Panc1 (cell line): ENCODE results near the gene PKD1L1. TPM values are rescaled to one million over a fixed set of nuclear protein-coding genes. Genes with fewer than 3 reads are reported as not detected.

Experiments
- ATAC-seq: fragments of 200-7000 bp; cut with Tn5 transposase; 2 replicates; pipeline ENCODE4 v1.9.1; 2020; ENCODE audit warnings: mild to moderate bottlenecking, moderate library complexity
- BruUV-seq: library from RNA; stranded (reverse); fragments of 400-500 nt; replicated peaks from 2 replicates; lab custom pipeline; 2021; lab: Mats Ljungman, UMichigan
- CTCF ChIA-PET: fragments of 300-600 bp; sonication (Branson Sonifier 250); formaldehyde crosslinking; loops from one replicate; lab custom pipeline; 2022; ENCODE audit warnings: antibody characterized with exemption; lab: Charles Lee
- POLR2A ChIA-PET: fragments of 300-600 bp; sonication (Branson Sonifier 250); formaldehyde crosslinking; loops from one replicate; lab custom pipeline; 2022; ENCODE audit warnings: antibody characterized with exemption; lab: Charles Lee
- DNase-seq: peaks from one replicate; pipeline ENCODE4 v3.0.0-alpha.2; 2010; ENCODE audit warnings: low read depth, low spot score
- H3K27ac ChIP-seq: 2 replicates; pipeline ENCODE4 v1.5.1; 2011; ENCODE audit warnings: mild to moderate bottlenecking, low read length, inconsistent platforms
- H3K27me3 ChIP-seq: fragments of 200-500 bp; sonication (Bioruptor generic); 2 replicates; pipeline ENCODE4 v1.6.0; 2014; ENCODE audit warnings: low read length, inconsistent platforms; ENCODE audit not compliant: control insufficient read depth, insufficient read depth
- H3K36me3 ChIP-seq: fragments of 200-500 bp; sonication (Bioruptor generic); 2 replicates; pipeline ENCODE4 v1.5.1; 2014; ENCODE audit warnings: inconsistent platforms, mild to moderate bottlenecking, low read length, moderate library complexity; ENCODE audit not compliant: control insufficient read depth, insufficient read depth
- H3K4me1 ChIP-seq: 2 replicates; pipeline ENCODE4 v1.5.1; 2011; ENCODE audit warnings: inconsistent platforms, mild to moderate bottlenecking, low read length, moderate library complexity; ENCODE audit not compliant: control insufficient read depth, insufficient read depth
- H3K4me3 ChIP-seq, 2 experiments: 2 replicates each; pipeline ENCODE4 v1.5.1; 2011 to 2012; ENCODE audit warnings: low read depth in 2 of 2, low read length in 2 of 2, mild to moderate bottlenecking in 2 of 2, inconsistent platforms in 1 of 2, moderate library complexity in 1 of 2
- H3K9me3 ChIP-seq: fragments of 200-500 bp; sonication (Bioruptor generic); 2 replicates; pipeline ENCODE4 v1.5.1; 2014; ENCODE audit warnings: low read depth, mild to moderate bottlenecking, inconsistent platforms, low read length, moderate library complexity; ENCODE audit not compliant: control insufficient read depth, insufficient read depth
- POLR2AphosphoS5 ChIP-seq: IDR thresholded peaks from 2 replicates; pipeline ENCODE4 v1.6.1; 2012; ENCODE audit warnings: mild to moderate bottlenecking, low read depth, low read length, moderate library complexity
- SIN3A ChIP-seq: IDR thresholded peaks from 2 replicates; pipeline ENCODE4 v1.6.1; 2012; ENCODE audit warnings: low read depth, mild to moderate bottlenecking, low read length, moderate library complexity, borderline replicate concordance; ENCODE audit not compliant: insufficient read depth
- TCF7L2 ChIP-seq: IDR thresholded peaks from 2 replicates; pipeline ENCODE4 v1.6.1; 2011; ENCODE audit warnings: mild to moderate bottlenecking, low read depth, low read length, inconsistent platforms
- in situ Hi-C: cut with HindIII; loops from 2 replicates; pipeline ENCODE4 v1.10.0; 2016; ENCODE audit warnings: low sequenced_read_pairs, low pct_unique_long_range_greater_than_20kb
- intact Hi-C: fragments of 100-400 bp; cut with micrococcal nuclease; formaldehyde crosslinking; loops from one replicate; pipeline ENCODE4 v1.10.0; 2022; ENCODE audit not compliant: unreplicated experiment
- total RNA-seq: library from RNA; stranded (reverse); gene quantifications from one replicate; pipeline ENCODE4 v1.2.1, GENCODE V29; 2021; ENCODE audit not compliant: unreplicated experiment
- TF ChIP-seq, protein P1 (sequence below): fragments of 450-650 bp; IDR thresholded peaks from 2 replicates; pipeline ENCODE4 v1.5.1; 2017; ENCODE audit warnings: mild to moderate bottlenecking
- TF ChIP-seq, protein P2 (sequence below), 2 experiments: IDR thresholded peaks; 2 replicates each; pipeline ENCODE4 v1.6.1; 2011 to 2012; ENCODE audit warnings: low read depth in 2 of 2, control low read depth in 1 of 2, low read length in 1 of 2, mild to moderate bottlenecking in 1 of 2, moderate library complexity in 1 of 2; ENCODE audit not compliant: insufficient read depth in 1 of 2

PKD1L1 gene
- total RNA-seq, 1 experiment from 2014 or later, result 2.2 TPM

DNA sequence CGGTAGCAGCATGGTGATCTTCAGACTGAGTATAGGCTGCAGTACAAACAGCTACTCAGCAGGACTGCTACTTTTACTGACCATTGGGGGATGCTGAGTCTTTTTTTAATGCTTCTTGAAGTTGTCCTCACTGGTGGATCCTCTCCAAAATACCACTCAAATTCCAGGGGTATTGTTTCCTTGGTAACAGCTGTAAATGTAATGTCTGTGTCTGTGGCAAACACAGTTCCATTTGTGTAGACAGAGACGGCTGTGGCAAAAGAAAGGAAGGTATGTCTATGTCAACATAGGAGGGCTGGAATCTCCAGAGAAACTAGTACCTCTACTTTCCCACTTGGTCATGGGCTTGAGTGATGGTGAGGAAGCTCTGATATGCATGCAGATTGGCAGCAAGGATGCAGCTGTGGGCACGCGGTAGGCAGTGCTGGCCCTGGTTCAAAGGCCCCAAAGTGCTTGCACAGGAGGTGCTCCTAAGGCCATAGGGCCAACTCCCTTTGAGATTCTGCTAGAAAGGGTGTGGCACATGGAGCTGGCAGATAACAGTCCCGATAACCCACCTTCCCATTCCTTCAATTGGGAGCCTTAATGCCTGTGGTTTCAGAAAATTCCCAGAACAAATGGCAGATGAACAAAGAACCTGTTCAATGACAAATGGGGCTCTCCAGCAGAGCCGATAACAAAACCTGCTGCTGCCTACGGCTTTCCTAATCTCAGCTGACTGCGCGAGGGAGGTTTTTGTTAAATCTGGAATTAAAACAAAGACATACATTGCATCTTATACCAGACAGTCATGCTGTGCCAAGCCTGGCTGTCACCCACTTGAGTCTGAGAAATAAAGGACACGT, 43.0 kb downstream of the PKD1L1 start:
- DNase-seq (no peak), ATAC-seq (no peak)
- BruUV-seq, result no TSS peak
- Histone ChIP-seq H3K27me3 (no peaks in the 10 kb centered on the region), H3K9me3 (no peaks in the 10 kb centered on the region), H3K4me1 (peaks cover 11% of the 10 kb centered on the region; the same call in 1 of the 2 replicates), H3K4me3 (no peak overlapping the region), H3K27ac (peak overlapping the region; percentile 19; the same call in 1 of the 2 replicates), H3K36me3 (no peaks in the 10 kb centered on the region)
- in situ Hi-C loops (no loop called here), intact Hi-C loops (no loop called here)
- ChIA-PET POLR2A (no interaction called here), CTCF (no interaction called here)
- TF ChIP-seq SIN3A (no peak), TCF7L2 (no peak), POLR2AphosphoS5 (no peak)
- TF ChIP-seq, protein P1, sequence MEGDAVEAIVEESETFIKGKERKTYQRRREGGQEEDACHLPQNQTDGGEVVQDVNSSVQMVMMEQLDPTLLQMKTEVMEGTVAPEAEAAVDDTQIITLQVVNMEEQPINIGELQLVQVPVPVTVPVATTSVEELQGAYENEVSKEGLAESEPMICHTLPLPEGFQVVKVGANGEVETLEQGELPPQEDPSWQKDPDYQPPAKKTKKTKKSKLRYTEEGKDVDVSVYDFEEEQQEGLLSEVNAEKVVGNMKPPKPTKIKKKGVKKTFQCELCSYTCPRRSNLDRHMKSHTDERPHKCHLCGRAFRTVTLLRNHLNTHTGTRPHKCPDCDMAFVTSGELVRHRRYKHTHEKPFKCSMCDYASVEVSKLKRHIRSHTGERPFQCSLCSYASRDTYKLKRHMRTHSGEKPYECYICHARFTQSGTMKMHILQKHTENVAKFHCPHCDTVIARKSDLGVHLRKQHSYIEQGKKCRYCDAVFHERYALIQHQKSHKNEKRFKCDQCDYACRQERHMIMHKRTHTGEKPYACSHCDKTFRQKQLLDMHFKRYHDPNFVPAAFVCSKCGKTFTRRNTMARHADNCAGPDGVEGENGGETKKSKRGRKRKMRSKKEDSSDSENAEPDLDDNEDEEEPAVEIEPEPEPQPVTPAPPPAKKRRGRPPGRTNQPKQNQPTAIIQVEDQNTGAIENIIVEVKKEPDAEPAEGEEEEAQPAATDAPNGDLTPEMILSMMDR, result no peak
- TF ChIP-seq, protein P2, sequence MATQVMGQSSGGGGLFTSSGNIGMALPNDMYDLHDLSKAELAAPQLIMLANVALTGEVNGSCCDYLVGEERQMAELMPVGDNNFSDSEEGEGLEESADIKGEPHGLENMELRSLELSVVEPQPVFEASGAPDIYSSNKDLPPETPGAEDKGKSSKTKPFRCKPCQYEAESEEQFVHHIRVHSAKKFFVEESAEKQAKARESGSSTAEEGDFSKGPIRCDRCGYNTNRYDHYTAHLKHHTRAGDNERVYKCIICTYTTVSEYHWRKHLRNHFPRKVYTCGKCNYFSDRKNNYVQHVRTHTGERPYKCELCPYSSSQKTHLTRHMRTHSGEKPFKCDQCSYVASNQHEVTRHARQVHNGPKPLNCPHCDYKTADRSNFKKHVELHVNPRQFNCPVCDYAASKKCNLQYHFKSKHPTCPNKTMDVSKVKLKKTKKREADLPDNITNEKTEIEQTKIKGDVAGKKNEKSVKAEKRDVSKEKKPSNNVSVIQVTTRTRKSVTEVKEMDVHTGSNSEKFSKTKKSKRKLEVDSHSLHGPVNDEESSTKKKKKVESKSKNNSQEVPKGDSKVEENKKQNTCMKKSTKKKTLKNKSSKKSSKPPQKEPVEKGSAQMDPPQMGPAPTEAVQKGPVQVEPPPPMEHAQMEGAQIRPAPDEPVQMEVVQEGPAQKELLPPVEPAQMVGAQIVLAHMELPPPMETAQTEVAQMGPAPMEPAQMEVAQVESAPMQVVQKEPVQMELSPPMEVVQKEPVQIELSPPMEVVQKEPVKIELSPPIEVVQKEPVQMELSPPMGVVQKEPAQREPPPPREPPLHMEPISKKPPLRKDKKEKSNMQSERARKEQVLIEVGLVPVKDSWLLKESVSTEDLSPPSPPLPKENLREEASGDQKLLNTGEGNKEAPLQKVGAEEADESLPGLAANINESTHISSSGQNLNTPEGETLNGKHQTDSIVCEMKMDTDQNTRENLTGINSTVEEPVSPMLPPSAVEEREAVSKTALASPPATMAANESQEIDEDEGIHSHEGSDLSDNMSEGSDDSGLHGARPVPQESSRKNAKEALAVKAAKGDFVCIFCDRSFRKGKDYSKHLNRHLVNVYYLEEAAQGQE (IDR thresholded peaks at IDR 0.05; ENCODE audit: insufficient read depth in 1 of 2, low read depth in 2 of 2, low read length in 1 of 2), result no peak

DNA sequence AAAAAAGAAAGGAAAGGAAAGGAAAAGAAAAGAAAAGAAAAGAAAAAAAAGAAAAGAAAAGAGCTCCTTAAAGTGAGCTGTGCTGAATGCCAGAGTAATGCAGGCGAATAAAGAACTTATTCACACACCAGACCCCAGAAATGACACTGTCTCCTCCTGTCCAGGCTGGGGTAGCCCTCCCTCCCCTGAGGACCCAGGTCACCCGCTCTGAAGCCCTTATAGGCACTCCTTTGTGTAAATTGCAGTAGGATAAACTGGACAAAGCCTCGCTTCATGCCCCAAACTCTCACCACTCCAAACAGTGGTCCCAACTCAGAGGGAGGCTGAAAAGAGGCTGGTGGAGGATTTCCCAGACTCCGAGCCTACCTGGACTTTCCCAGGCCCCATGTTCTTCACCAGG, 46.3 kb downstream of the PKD1L1 start:
- peak overlapping the region; percentile 30; the same call in 1 of the 2 replicates for H3K27ac ChIP-seq
- in situ Hi-C loops, result no loop called here
- intact Hi-C loops, result no loop called here
- no peaks in the 10 kb centered on the region for H3K27me3 ChIP-seq
- ChIA-PET CTCF (no interaction called here), POLR2A (no interaction called here)
- H3K4me3 ChIP-seq, result no peak overlapping the region
- H3K4me1 ChIP-seq, result peaks cover 7% of the 10 kb centered on the region; the same call in 1 of the 2 replicates
- no TSS peak for BruUV-seq
- no peaks in the 10 kb centered on the region for H3K36me3 ChIP-seq
- H3K9me3 ChIP-seq, result no peaks in the 10 kb centered on the region
- TF ChIP-seq, protein P2 (IDR thresholded peaks at IDR 0.05; ENCODE audit: insufficient read depth in 1 of 2, low read depth in 2 of 2, low read length in 1 of 2), result no peak
- TF ChIP-seq SIN3A (no peak), TCF7L2 (no peak), POLR2AphosphoS5 (no peak)
- TF ChIP-seq, protein P1, result no peak
- DNase-seq, result no peak
- ATAC-seq, result peak; percentile 27; the same call in 1 of the 2 replicates
